Prostate gland (tissue), 2 donors: Measurements from ENCODE around the gene FMNL2. TPM values are rescaled to one million over a fixed set of nuclear protein-coding genes. Genes with fewer than 3 reads are reported as not detected.

ENCODE experiments used
- DNase-seq: peaks from one replicate; pipeline ENCODE4 v3.0.0-alpha.2; 2019; ENCODE audit warnings: low spot score
- H3K27ac ChIP-seq, 2 donors: fragments of 200-600 bp; sonication (generic); 2 replicates each; pipeline ENCODE4 v1.5.1; 2017 to 2019
- H3K27me3 ChIP-seq: fragments of 200-600 bp; sonication (generic); replicated peaks from 2 replicates; pipeline ENCODE4 v1.5.1; 2019; ENCODE audit not compliant: insufficient read depth
- H3K36me3 ChIP-seq, 2 donors: fragments of 200-600 bp; sonication (generic); 1 replicate in 1 of 2; 2 replicates in 1 of 2; pipeline versions ENCODE4 v1.5.1 to v1.8.1; 2017 to 2019
- H3K4me1 ChIP-seq: fragments of 200-600 bp; sonication (generic); replicated peaks from 2 replicates; pipeline ENCODE4 v1.5.1; 2019
- H3K4me3 ChIP-seq, 2 donors: fragments of 200-600 bp; sonication (generic); 2 replicates each; pipeline ENCODE4 v1.5.1; 2017 to 2019
- H3K9me3 ChIP-seq: fragments of 200-600 bp; sonication (generic); 2 replicates; pipeline ENCODE4 v1.5.1; 2017
- POLR2A ChIP-seq: fragments of 450-650 bp; IDR thresholded peaks from one replicate; pipeline ENCODE4 v1.6.1; 2016; ENCODE audit warnings: antibody characterized with exemption, mild to moderate bottlenecking
- POLR2AphosphoS5 ChIP-seq: sonication (generic); formaldehyde crosslinking; IDR thresholded peaks from one replicate; pipeline ENCODE4 v1.6.1; 2017; ENCODE audit warnings: antibody characterized with exemption
- WGBS: methylation state at CpG from one replicate; pipeline ENCODE4 v1.1.5; 2018; 5-methylcytosine and 5-hydroxymethylcytosine counted together
- intact Hi-C: fragments of 100-400 bp; cut with DNase I; formaldehyde crosslinking; loops from one replicate; pipeline ENCODE4 v1.14.2; 2022
- total RNA-seq, 2 donors: library from RNA; depleted of rRNA; stranded (reverse); fragments of >200 nt; gene quantifications; one replicate each; pipeline ENCODE4 v1.1.0, GENCODE V29; 2016
- TF ChIP-seq, protein P1 (sequence below), 4 experiments: fragments of 200-600 bp in 2 of 4; fragments of 450-650 bp in 2 of 4; sonication (generic) in 2 of 4; IDR thresholded peaks; 1 replicate in 3 of 4; 2 replicates in 1 of 4; pipeline ENCODE4 v1.5.1; 2016 to 2019; ENCODE audit warnings: antibody characterized with exemption in 4 of 4, mild to moderate bottlenecking in 2 of 4, moderate library complexity in 2 of 4

Gene FMNL2
- total RNA-seq, 2 donors from 2014 or later = 9.8 to 19.4 TPM

DNA sequence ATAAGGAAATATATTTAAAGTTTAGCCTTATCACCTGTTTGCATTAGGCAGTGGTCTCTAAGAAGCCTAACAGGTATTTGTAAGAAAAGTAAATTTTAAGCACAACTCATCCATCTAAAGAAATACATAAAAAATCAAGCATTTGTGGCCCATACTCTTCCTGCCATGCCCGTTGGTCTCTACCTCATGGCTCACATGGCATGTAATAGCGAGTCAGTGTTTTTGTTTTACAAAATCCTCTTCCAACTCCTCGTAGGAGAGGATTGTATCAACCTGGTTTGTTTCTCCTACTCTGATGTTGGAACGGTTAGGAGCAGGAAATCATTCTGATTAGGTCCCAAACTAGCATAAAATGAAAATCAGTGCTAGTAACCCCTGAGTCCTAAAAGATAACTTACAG, 91.8 kb downstream of the FMNL2 start:
- H3K9me3 ChIP-seq = no peaks in the 10 kb centered on the region
- TF ChIP-seq, protein P1, sequence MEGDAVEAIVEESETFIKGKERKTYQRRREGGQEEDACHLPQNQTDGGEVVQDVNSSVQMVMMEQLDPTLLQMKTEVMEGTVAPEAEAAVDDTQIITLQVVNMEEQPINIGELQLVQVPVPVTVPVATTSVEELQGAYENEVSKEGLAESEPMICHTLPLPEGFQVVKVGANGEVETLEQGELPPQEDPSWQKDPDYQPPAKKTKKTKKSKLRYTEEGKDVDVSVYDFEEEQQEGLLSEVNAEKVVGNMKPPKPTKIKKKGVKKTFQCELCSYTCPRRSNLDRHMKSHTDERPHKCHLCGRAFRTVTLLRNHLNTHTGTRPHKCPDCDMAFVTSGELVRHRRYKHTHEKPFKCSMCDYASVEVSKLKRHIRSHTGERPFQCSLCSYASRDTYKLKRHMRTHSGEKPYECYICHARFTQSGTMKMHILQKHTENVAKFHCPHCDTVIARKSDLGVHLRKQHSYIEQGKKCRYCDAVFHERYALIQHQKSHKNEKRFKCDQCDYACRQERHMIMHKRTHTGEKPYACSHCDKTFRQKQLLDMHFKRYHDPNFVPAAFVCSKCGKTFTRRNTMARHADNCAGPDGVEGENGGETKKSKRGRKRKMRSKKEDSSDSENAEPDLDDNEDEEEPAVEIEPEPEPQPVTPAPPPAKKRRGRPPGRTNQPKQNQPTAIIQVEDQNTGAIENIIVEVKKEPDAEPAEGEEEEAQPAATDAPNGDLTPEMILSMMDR (IDR thresholded peaks at IDR 0.05) = no peak
- TF ChIP-seq POLR2AphosphoS5 (no peak), POLR2A (no peak)
- H3K27ac ChIP-seq = no peak overlapping the region
- H3K4me1 ChIP-seq = no peaks in the 10 kb centered on the region
- H3K4me3 ChIP-seq = no peak overlapping the region
- intact Hi-C loops = no loop called here
- no peaks in the 10 kb centered on the region for H3K36me3 ChIP-seq
- H3K27me3 ChIP-seq = no peaks in the 10 kb centered on the region
- WGBS = 80% methylated on average over 4 of the region's 4 CpGs
- no peak for DNase-seq

GRCh38 chr2:152427902-152428301, 92.9 kb downstream of the FMNL2 start:
- TF ChIP-seq POLR2A (no peak), POLR2AphosphoS5 (no peak)
- TF ChIP-seq, protein P1 (IDR thresholded peaks at IDR 0.05) = no peak
- Histone ChIP-seq H3K27ac (no peak overlapping the region), H3K4me1 (no peaks in the 10 kb centered on the region), H3K27me3 (no peaks in the 10 kb centered on the region), H3K36me3 (no peaks in the 10 kb centered on the region), H3K9me3 (no peaks in the 10 kb centered on the region), H3K4me3 (no peak overlapping the region)
- 22% methylated on average over 1 of the region's 1 CpG for WGBS
- no peak for DNase-seq
- intact Hi-C loops = no loop called here

- no peak for DNase-seq
- no peaks in the 10 kb centered on the region for H3K36me3 ChIP-seq
- H3K4me1 ChIP-seq = no peaks in the 10 kb centered on the region
- H3K27ac ChIP-seq = no peak overlapping the region
- no peaks in the 10 kb centered on the region for H3K9me3 ChIP-seq
- TF ChIP-seq POLR2AphosphoS5 (no peak), POLR2A (no peak)
- TF ChIP-seq, protein P1 (IDR thresholded peaks at IDR 0.05) = no peak
- H3K4me3 ChIP-seq = no peak overlapping the region
- intact Hi-C loops = no loop called here
- 68% methylated on average over 8 of the region's 8 CpGs for WGBS
- no peaks in the 10 kb centered on the region for H3K27me3 ChIP-seq
These were observed 94.0 kb downstream of the FMNL2 start for GRCh38 chr2:152428800-152429582.

GRCh38 chr2:152430876-152431275, 95.9 kb downstream of the FMNL2 start:
- H3K4me1 ChIP-seq = no peaks in the 10 kb centered on the region
- TF ChIP-seq POLR2AphosphoS5 (no peak), POLR2A (no peak)
- TF ChIP-seq, protein P1 (IDR thresholded peaks at IDR 0.05) = no peak
- H3K36me3 ChIP-seq = no peaks in the 10 kb centered on the region
- H3K27me3 ChIP-seq = no peaks in the 10 kb centered on the region
- no peaks in the 10 kb centered on the region for H3K9me3 ChIP-seq
- intact Hi-C loops = no loop called here
- no peak overlapping the region for H3K27ac ChIP-seq
- no peak overlapping the region for H3K4me3 ChIP-seq
- 90% methylated on average over 1 of the region's 1 CpG for WGBS
- DNase-seq = no peak
